Loucy (cell line): ENCODE results near the gene ANKRD6.

Experiments used
- CTCF ChIP-seq: fragments of 200-600 bp; sonication (generic); conservative IDR thresholded peaks from 2 replicates; pipeline ENCODE4 v1.5.1; 2014; ENCODE audit warnings: mild to moderate bottlenecking, antibody characterized with exemption, low read length
- EZH2phosphoT487 ChIP-seq: fragments of 200-600 bp; IDR thresholded peaks from 2 replicates; pipeline ENCODE4 v1.6.1; 2018; ENCODE audit warnings: antibody characterized with exemption, mild to moderate bottlenecking, moderate library complexity, borderline replicate concordance

DNA sequence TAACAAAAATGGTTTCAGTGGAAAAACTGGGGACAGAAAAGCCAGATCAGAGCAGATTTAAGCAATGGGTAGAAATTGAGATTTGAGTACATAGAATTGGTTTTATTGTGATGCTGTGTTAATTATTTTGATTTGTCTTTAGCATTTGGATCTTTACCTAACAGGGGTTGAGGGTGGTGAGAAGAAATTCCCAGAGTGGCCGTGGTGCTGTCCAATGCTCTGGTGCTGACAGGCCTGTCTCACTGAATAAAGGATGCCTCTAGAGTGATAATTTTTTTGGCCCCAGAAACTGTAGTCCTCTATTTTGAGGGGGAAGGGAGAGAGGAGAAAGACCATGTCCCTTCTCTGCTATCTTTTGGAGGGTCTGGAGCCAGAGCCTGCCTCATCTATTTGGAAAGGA lies 126.5 kb downstream of the ANKRD6 start:
- TF ChIP-seq CTCF (no peak), EZH2phosphoT487 (no peak)
